Progenitor cell of endocrine pancreas (in vitro differentiated cells): Measurements from ENCODE around the gene TSGA10. TPM values are rescaled to one million over a fixed set of nuclear protein-coding genes. Genes with fewer than 3 reads are reported as not detected.

ENCODE experiments used
- DNase-seq: peaks from one replicate; pipeline ENCODE4 v3.0.0; 2021; ENCODE audit warnings: low spot score; ENCODE audit not compliant: unreplicated experiment
- H3K27ac Mint-ChIP-seq: 2 replicates; pipeline ENCODE4 v1.8.0; 2021; ENCODE audit warnings: mild to moderate bottlenecking, moderate library complexity, mixed read lengths
- H3K27me3 Mint-ChIP-seq: 2 replicates; pipeline ENCODE4 v1.8.0; 2021; ENCODE audit warnings: mixed read lengths
- H3K36me3 Mint-ChIP-seq: 2 replicates; pipeline ENCODE4 v1.8.0; 2022; ENCODE audit warnings: mixed read lengths; ENCODE audit not compliant: insufficient read depth
- H3K4me1 Mint-ChIP-seq: 2 replicates; pipeline ENCODE4 v1.8.0; 2021; ENCODE audit warnings: low read depth, mixed read lengths
- H3K4me3 Mint-ChIP-seq: 2 replicates; pipeline ENCODE4 v1.8.0; 2021; ENCODE audit warnings: low read depth, mild to moderate bottlenecking, moderate library complexity, mixed read lengths
- H3K9me3 Mint-ChIP-seq: 2 replicates; pipeline ENCODE4 v1.8.0; 2021; ENCODE audit warnings: low read depth, mixed read lengths
- total RNA-seq: library from RNA; stranded (reverse); gene quantifications from 2 replicates; pipeline ENCODE4 v1.2.1, GENCODE V29; 2021
- TF ChIP-seq, protein P1 (sequence below): fragments of 200-600 bp; sonication (generic); IDR thresholded peaks from one replicate; pipeline ENCODE4 v1.5.0; 2021; ENCODE audit warnings: antibody characterized with exemption, mild to moderate bottlenecking; ENCODE audit not compliant: unreplicated experiment

Gene TSGA10
- total RNA-seq, 1 donor from 2014 or later, result 13.8 TPM

- TF ChIP-seq, protein P1, sequence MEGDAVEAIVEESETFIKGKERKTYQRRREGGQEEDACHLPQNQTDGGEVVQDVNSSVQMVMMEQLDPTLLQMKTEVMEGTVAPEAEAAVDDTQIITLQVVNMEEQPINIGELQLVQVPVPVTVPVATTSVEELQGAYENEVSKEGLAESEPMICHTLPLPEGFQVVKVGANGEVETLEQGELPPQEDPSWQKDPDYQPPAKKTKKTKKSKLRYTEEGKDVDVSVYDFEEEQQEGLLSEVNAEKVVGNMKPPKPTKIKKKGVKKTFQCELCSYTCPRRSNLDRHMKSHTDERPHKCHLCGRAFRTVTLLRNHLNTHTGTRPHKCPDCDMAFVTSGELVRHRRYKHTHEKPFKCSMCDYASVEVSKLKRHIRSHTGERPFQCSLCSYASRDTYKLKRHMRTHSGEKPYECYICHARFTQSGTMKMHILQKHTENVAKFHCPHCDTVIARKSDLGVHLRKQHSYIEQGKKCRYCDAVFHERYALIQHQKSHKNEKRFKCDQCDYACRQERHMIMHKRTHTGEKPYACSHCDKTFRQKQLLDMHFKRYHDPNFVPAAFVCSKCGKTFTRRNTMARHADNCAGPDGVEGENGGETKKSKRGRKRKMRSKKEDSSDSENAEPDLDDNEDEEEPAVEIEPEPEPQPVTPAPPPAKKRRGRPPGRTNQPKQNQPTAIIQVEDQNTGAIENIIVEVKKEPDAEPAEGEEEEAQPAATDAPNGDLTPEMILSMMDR, result no peak
- Mint-ChIP-seq H3K27me3 (no peaks in the 10 kb centered on the region), H3K36me3 (peaks cover 8% of the 10 kb centered on the region), H3K27ac (no peak overlapping the region), H3K4me3 (no peak overlapping the region), H3K4me1 (peaks cover 13% of the 10 kb centered on the region), H3K9me3 (no peaks in the 10 kb centered on the region)
- no peak for DNase-seq
Measured at GRCh38 chr2:99159594-99159993, 4.9 kb upstream of the TSGA10 start.

- Mint-ChIP-seq H3K9me3 (no peaks in the 10 kb centered on the region), H3K36me3 (peaks cover 6% of the 10 kb centered on the region), H3K4me3 (no peak overlapping the region), H3K27ac (no peak overlapping the region), H3K4me1 (peaks cover 20% of the 10 kb centered on the region), H3K27me3 (no peaks in the 10 kb centered on the region)
- TF ChIP-seq, protein P1, result no peak
- no peak for DNase-seq
Measured at GRCh38 chr2:99158599-99158998, 3.9 kb upstream of the TSGA10 start.

GRCh38 chr2:99156891-99157290 is 2.1 kb upstream of the TSGA10 start:
- H3K9me3 Mint-ChIP-seq, result no peaks in the 10 kb centered on the region
- DNase-seq, result no peak
- no peak overlapping the region for H3K27ac Mint-ChIP-seq
- peak overlapping the region; percentile 39 for H3K4me3 Mint-ChIP-seq
- H3K36me3 Mint-ChIP-seq, result peaks cover 6% of the 10 kb centered on the region
- peaks cover 20% of the 10 kb centered on the region for H3K4me1 Mint-ChIP-seq
- TF ChIP-seq, protein P1, result no peak
- H3K27me3 Mint-ChIP-seq, result no peaks in the 10 kb centered on the region

- H3K4me3 Mint-ChIP-seq, result peak overlapping the region; percentile 96
- no peaks in the 10 kb centered on the region for H3K27me3 Mint-ChIP-seq
- H3K9me3 Mint-ChIP-seq, result no peaks in the 10 kb centered on the region
- peaks cover 9% of the 10 kb centered on the region for H3K36me3 Mint-ChIP-seq
- peaks cover 20% of the 10 kb centered on the region for H3K4me1 Mint-ChIP-seq
- DNase-seq, result no peak
- H3K27ac Mint-ChIP-seq, result peak overlapping the region; percentile 97
- TF ChIP-seq, protein P1, result no peak
Measured at GRCh38 chr2:99153921-99154604, 679 bp downstream of the TSGA10 start.

DNA sequence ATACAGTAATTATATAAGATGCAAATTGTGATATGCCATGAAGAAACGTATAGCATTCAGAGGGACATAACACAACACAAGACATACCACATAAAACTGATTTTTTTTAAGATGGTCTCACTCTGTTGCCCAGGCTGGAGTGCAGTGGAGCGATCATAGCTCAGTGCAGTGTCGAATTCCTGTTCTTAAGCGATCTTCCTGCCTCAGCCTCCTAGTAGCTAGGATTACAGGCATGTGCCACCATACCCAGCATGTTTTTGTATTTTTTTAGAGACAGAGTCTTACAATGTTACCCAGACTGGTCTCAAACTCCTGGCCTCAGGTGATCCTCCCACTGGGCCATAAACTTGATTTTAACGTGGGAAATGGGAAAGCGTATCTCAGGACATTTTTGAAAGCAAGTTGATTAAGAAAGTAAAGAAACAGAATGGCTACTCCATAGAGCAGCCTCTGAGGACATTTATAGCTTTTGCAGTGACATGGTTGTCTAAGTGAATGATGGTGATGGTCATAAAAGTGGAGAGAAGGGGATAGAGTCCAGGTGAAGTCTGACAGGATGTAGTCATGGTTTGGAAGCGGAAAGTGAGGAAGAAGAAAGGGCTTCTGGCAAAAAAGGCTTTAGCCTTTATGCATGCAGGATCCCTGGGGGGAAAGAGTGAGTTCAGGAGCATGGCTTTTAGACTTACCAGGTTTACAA is 2.4 kb downstream of the TSGA10 start:
- H3K4me1 Mint-ChIP-seq, result peaks cover 19% of the 10 kb centered on the region
- H3K4me3 Mint-ChIP-seq, result no peak overlapping the region
- H3K27ac Mint-ChIP-seq, result no peak overlapping the region
- H3K9me3 Mint-ChIP-seq, result no peaks in the 10 kb centered on the region
- DNase-seq, result no peak
- no peaks in the 10 kb centered on the region for H3K27me3 Mint-ChIP-seq
- TF ChIP-seq, protein P1, result no peak
- peaks cover 8% of the 10 kb centered on the region for H3K36me3 Mint-ChIP-seq
